ENCODE measurements around the gene SLC24A3. TPM values are rescaled to one million over a fixed set of nuclear protein-coding genes. Genes with fewer than 3 reads are reported as not detected.

The SLC24A3 gene
- total and polyA plus RNA-seq, 2 experiments from 2014 or later, result 0.48 to 1.7 TPM

DNA sequence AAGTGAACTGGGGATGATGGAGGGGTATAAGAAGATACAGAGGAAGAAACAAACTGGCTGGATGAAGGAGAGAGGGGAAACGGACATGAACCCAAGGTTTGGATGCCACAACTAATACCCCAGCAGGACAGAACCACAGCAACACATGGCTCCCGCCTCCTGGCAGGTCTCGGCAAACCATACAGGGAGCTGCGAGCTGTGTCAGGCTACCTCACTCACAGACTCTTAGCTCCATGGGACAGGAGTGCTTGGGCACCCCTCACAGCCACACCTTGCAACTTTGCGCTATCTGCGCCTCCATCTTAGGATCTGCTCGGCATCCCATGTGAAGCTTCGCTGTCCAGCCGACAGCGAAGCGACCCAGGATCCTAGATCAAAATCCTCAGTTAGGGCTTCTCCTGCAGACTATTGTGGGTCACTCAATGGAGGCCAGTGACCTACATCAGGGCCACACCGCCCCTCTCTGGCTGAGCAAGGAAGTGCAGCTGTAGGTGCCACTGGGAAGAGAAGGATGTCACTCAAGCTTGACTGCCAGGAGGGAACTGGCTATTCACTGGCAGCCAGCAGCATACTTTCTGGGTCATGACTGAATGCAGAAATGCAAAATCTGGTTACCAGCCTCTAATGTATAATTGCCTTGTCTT, 371.2 kb downstream of the SLC24A3 start:
- Histone ChIP-seq H3K27ac (no peak overlapping the region), H3K9me2 (replicated peaks; ENCODE audit: insufficient read depth) (no peaks in the 10 kb centered on the region), H3K4me1 (ENCODE audit: insufficient read depth) (no peaks in the 10 kb centered on the region), H3K4me3 (no peak overlapping the region), H3K9me3 (ENCODE audit: low read depth) (no peaks in the 10 kb centered on the region), H2AFZ (no peak overlapping the region), H3K27me3 (peaks cover 10% of the 10 kb centered on the region), H3K4me2 (no peak overlapping the region), H3K79me2 (no peaks in the 10 kb centered on the region), H3K36me3 (replicated peaks; ENCODE audit: insufficient read depth, low read depth) (no peaks in the 10 kb centered on the region), H4K20me1 (ENCODE audit: insufficient read depth, poor library complexity, severe bottlenecking) (no peaks in the 10 kb centered on the region)
- TF ChIP-seq EZH2 (IDR thresholded peaks at IDR 0.05; ENCODE audit: borderline replicate concordance) (no peak), EZH2phosphoT487 (IDR thresholded peaks at IDR 0.05; ENCODE audit: low read depth, severe bottlenecking, unreplicated experiment) (no peak)
- TF ChIP-seq, protein P1, sequence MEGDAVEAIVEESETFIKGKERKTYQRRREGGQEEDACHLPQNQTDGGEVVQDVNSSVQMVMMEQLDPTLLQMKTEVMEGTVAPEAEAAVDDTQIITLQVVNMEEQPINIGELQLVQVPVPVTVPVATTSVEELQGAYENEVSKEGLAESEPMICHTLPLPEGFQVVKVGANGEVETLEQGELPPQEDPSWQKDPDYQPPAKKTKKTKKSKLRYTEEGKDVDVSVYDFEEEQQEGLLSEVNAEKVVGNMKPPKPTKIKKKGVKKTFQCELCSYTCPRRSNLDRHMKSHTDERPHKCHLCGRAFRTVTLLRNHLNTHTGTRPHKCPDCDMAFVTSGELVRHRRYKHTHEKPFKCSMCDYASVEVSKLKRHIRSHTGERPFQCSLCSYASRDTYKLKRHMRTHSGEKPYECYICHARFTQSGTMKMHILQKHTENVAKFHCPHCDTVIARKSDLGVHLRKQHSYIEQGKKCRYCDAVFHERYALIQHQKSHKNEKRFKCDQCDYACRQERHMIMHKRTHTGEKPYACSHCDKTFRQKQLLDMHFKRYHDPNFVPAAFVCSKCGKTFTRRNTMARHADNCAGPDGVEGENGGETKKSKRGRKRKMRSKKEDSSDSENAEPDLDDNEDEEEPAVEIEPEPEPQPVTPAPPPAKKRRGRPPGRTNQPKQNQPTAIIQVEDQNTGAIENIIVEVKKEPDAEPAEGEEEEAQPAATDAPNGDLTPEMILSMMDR (IDR thresholded peaks at IDR 0.05; ENCODE audit: poor library complexity), result peak; percentile 75
- peak; percentile 85 for DNase-seq (ENCODE audit: low spot score)
- 41% methylated on average over 12 of the region's 12 CpGs for WGBS (ENCODE audit: low lambda C conversion rate, missing lambda C conversion rate)

DNA sequence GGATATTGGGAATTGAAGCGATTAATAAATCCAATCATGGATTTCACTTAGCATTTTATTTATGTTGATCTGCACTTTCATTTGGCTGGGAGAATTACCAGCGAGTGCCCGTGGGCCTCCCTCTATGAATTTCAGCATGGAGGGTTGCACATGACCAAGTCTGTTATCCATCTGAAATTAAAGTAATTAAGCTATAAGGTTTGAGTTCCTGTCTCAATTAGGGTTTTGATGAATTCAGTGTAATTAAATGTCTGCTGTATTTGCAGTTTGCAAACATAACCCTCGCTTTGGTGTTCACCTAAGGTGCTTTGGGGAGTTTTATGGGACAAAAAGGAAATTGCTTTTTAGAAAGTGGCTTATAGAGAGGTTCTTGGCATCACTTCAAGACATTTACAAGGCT, 375.8 kb downstream of the SLC24A3 start:
- H3K9me2 ChIP-seq (replicated peaks; ENCODE audit: insufficient read depth), result no peaks in the 10 kb centered on the region
- TF ChIP-seq, protein P1 (IDR thresholded peaks at IDR 0.05; ENCODE audit: poor library complexity), result no peak
- TF ChIP-seq EZH2 (IDR thresholded peaks at IDR 0.05; ENCODE audit: borderline replicate concordance), result no peak
- no peak for TF ChIP-seq EZH2phosphoT487 (IDR thresholded peaks at IDR 0.05; ENCODE audit: low read depth, severe bottlenecking, unreplicated experiment)
- H3K4me2 ChIP-seq, result no peak overlapping the region
- H3K27ac ChIP-seq, result no peak overlapping the region
- 81% methylated on average over 4 of the region's 4 CpGs for WGBS (ENCODE audit: low lambda C conversion rate, missing lambda C conversion rate)
- no peak for DNase-seq (ENCODE audit: low spot score)
- no peaks in the 10 kb centered on the region for H3K27me3 ChIP-seq
- H3K36me3 ChIP-seq (replicated peaks; ENCODE audit: insufficient read depth, low read depth), result no peaks in the 10 kb centered on the region
- no peaks in the 10 kb centered on the region for H3K79me2 ChIP-seq
- no peak overlapping the region for H2AFZ ChIP-seq
- H4K20me1 ChIP-seq (ENCODE audit: insufficient read depth, poor library complexity, severe bottlenecking), result no peaks in the 10 kb centered on the region
- no peaks in the 10 kb centered on the region for H3K9me3 ChIP-seq (ENCODE audit: low read depth)
- no peak overlapping the region for H3K4me3 ChIP-seq
- H3K4me1 ChIP-seq (ENCODE audit: insufficient read depth), result no peaks in the 10 kb centered on the region

DNA sequence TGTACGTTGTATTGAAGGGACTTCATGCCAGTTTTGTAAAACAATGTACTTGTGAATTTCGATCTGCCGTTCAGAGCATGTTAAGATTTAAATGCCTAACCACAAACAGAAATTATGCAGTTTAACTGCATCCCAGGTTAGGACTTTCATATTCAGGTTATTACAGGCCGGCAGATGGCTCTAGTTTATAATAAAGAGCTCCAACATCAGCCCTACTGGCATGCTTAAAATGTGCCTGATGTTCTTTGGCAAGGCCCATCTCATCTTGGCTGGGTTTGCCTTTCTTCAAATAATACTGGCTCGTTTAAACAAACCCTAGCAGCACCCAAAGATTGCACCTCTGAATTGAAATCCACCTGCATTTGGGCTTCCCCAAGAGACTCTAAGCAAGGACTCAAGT, 376.3 kb downstream of the SLC24A3 start:
- no peaks in the 10 kb centered on the region for H3K9me3 ChIP-seq (ENCODE audit: low read depth)
- H3K27me3 ChIP-seq, result no peaks in the 10 kb centered on the region
- H2AFZ ChIP-seq, result no peak overlapping the region
- no peaks in the 10 kb centered on the region for H3K9me2 ChIP-seq (replicated peaks; ENCODE audit: insufficient read depth)
- H3K36me3 ChIP-seq (replicated peaks; ENCODE audit: insufficient read depth, low read depth), result no peaks in the 10 kb centered on the region
- no peaks in the 10 kb centered on the region for H3K4me1 ChIP-seq (ENCODE audit: insufficient read depth)
- TF ChIP-seq EZH2phosphoT487 (IDR thresholded peaks at IDR 0.05; ENCODE audit: low read depth, severe bottlenecking, unreplicated experiment) (no peak), EZH2 (IDR thresholded peaks at IDR 0.05; ENCODE audit: borderline replicate concordance) (no peak)
- TF ChIP-seq, protein P1 (IDR thresholded peaks at IDR 0.05; ENCODE audit: poor library complexity), result no peak
- H3K79me2 ChIP-seq, result no peaks in the 10 kb centered on the region
- WGBS (ENCODE audit: low lambda C conversion rate, missing lambda C conversion rate), result 65% methylated on average over 5 of the region's 5 CpGs
- no peak overlapping the region for H3K27ac ChIP-seq
- no peak overlapping the region for H3K4me3 ChIP-seq
- no peak overlapping the region for H3K4me2 ChIP-seq
- no peaks in the 10 kb centered on the region for H4K20me1 ChIP-seq (ENCODE audit: insufficient read depth, poor library complexity, severe bottlenecking)
- peak; percentile 16 for DNase-seq (ENCODE audit: low spot score)
